ENCODE results near the gene NR3C1. TPM values are rescaled to one million over a fixed set of nuclear protein-coding genes. Genes with fewer than 3 reads are reported as not detected.

Gene NR3C1
- total and polyA plus RNA-seq, 2 of the 13 experiments (the other 11 are each of a cell fraction or from before 2014, with no cell fraction given) = 10.0 to 24.3 TPM

GRCh38 chr5:143403593-143404415 lies at the start of gene NR3C1 (continued):
- TF ChIP-seq TGIF2 (CRISPR knock-in tag; IDR thresholded peaks at IDR 0.05) (no peak), NAIF1 (CRISPR knock-in tag; IDR thresholded peaks at IDR 0.05; ENCODE audit: borderline replicate concordance) (no peak), HES4 (CRISPR knock-in tag; IDR thresholded peaks at IDR 0.05; ENCODE audit: borderline replicate concordance) (peak; percentile 74), ZNF597 (CRISPR knock-in tag; IDR thresholded peaks at IDR 0.05) (no peak), ELF3 (CRISPR knock-in tag; IDR thresholded peaks at IDR 0.05) (0 out of 2 replicates have a peak, but pooled peaks have one; percentile 10), ZNF557 (CRISPR knock-in tag; IDR thresholded peaks at IDR 0.05) (no peak), ZBTB46 (CRISPR knock-in tag; IDR thresholded peaks at IDR 0.05; ENCODE audit: borderline replicate concordance) (no peak), ZNF331 (CRISPR knock-in tag; IDR thresholded peaks at IDR 0.05) (no peak), ZNF136 (CRISPR knock-in tag; IDR thresholded peaks at IDR 0.05; ENCODE audit: low read depth) (no peak), THYN1 (CRISPR knock-in tag; IDR thresholded peaks at IDR 0.05; ENCODE audit: borderline replicate concordance, low read depth) (no peak), ZNF547 (CRISPR knock-in tag; IDR thresholded peaks at IDR 0.05) (peak; percentile 63; the same call in 1 of the 2 replicates), STAG1 (CRISPR knock-in tag; IDR thresholded peaks at IDR 0.05) (peak; percentile 54), UBTF (CRISPR knock-in tag; IDR thresholded peaks at IDR 0.05) (peak; percentile 28; the same call in 1 of the 2 replicates), ZSCAN31 (CRISPR knock-in tag; IDR thresholded peaks at IDR 0.05; ENCODE audit: low read depth) (peak; percentile 12; the same call in 1 of the 2 replicates), KMT2B (CRISPR knock-in tag; IDR thresholded peaks at IDR 0.05) (no peak), JDP2 (CRISPR knock-in tag; IDR thresholded peaks at IDR 0.05; ENCODE audit: borderline replicate concordance) (no peak; the same call in 1 of the 2 replicates), ZBTB8A (CRISPR knock-in tag; IDR thresholded peaks at IDR 0.05; ENCODE audit: borderline replicate concordance, low read depth) (no peak), SMYD3 (CRISPR knock-in tag; IDR thresholded peaks at IDR 0.05) (no peak), NFKB2 (CRISPR knock-in tag; IDR thresholded peaks at IDR 0.05; ENCODE audit: borderline replicate concordance) (peak; percentile 25; the same call in 1 of the 2 replicates), E2F2 (CRISPR knock-in tag; IDR thresholded peaks at IDR 0.05; ENCODE audit: borderline replicate concordance) (no peak), ZNF460 (CRISPR knock-in tag; IDR thresholded peaks at IDR 0.05; ENCODE audit: borderline replicate concordance) (no peak), ATAD3A (CRISPR knock-in tag; IDR thresholded peaks at IDR 0.05) (no peak), PRMT3 (CRISPR knock-in tag; IDR thresholded peaks at IDR 0.05; ENCODE audit: borderline replicate concordance, low read depth) (no peak)

Data from HepG2 (cell line).